ENCODE data around the gene C1orf105. TPM values are rescaled to one million over a fixed set of nuclear protein-coding genes. Genes with fewer than 3 reads are reported as not detected.

C1orf105 gene
- total and polyA plus RNA-seq, 2 of the 8 experiments (the other 6 are each of a cell fraction or from before 2014, with no cell fraction given) = not detected

DNA sequence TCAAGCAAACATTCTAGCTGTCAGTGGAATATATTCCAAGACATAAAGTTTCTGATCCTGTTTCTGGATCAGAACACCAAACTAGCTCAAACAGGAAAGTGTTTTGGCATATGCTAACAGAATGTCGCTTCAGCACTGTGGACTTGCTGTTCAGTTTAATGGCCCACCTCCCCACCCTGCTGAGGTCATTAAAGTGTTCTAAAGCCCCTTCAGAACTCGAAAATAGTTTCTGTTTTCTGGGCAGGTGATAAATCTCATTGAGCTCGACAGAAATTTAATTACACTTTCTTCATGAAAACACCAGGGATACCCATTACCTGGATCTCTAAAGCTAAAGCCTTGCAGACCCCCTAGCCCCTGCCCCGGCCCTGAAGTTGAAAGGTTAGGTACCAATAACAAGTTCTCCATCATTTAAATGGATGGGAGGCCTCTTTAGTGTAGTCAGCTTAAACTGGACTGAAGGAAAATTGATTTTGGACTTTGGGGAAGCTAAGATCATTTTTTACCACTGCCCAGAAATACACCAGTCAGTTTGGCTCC, 3.9 kb upstream of the C1orf105 start:
- no peak overlapping the region for H4K91ac ChIP-seq (replicated peaks; ENCODE audit: insufficient read length, low read length)
- H3K23ac ChIP-seq (ENCODE audit: insufficient read length) = no peak overlapping the region
- H3K23me2 ChIP-seq (ENCODE audit: low read depth, low read length) = no peaks in the 10 kb centered on the region; the same call in 1 of the 2 replicates
- no peak overlapping the region for H2BK15ac ChIP-seq (ENCODE audit: low read length)
- H2BK5ac ChIP-seq (ENCODE audit: low read depth, low read length) = no peak overlapping the region
- no peak overlapping the region for H2AK5ac ChIP-seq (ENCODE audit: low read depth, low read length)
- H2BK20ac ChIP-seq (ENCODE audit: low read length) = no peak overlapping the region
- H3K14ac ChIP-seq (ENCODE audit: insufficient read length) = no peak overlapping the region
- ChIA-PET POLR2A (ENCODE audit: partially characterized antibody) (interaction anchor here (1.0 kb wide), 1 partner anchor 57 kb away, joined by 3 read pairs; no protein-coding TSS in a partner anchor), CTCF (ENCODE audit: partially characterized antibody) (interaction anchor here (0.6 to 6.1 kb wide), 12 partner anchors 10 to 606 kb away, joined by 3 to 32 read pairs (median 4); partner anchors contain the start of gene PIGC)
- no peak overlapping the region for H3K4me3 ChIP-seq (ENCODE audit: extremely low read depth in 1 of 4, insufficient read depth in 2 of 4, low read depth in 3 of 4, low read length in 4 of 4)
- no peak overlapping the region for H2BK120ac ChIP-seq (replicated peaks; ENCODE audit: low read depth, low read length)
- H3K27me3 ChIP-seq (replicated peaks in 1 of 4; ENCODE audit: control insufficient read depth in 3 of 4, extremely low read depth in 1 of 4, insufficient read depth in 3 of 4, low read length in 3 of 4) = no peaks in the 10 kb centered on the region
- no peak overlapping the region for H4K8ac ChIP-seq (ENCODE audit: extremely low read depth, insufficient read depth, low read length)
- no peak overlapping the region for H3K18ac ChIP-seq (ENCODE audit: extremely low read depth, low read length)
- no peaks in the 10 kb centered on the region for H3K79me1 ChIP-seq (ENCODE audit: low read depth, low read length)
- H3K27ac ChIP-seq (ENCODE audit: low read depth, low read length) = no peak overlapping the region
- peaks cover 0 to 5% (median under 1%) of the 10 kb centered on the region in 4 experiments; a peak in 2 of 7 replicates for H3K4me1 ChIP-seq (replicated peaks in 1 of 4; ENCODE audit: control insufficient read depth in 3 of 4, insufficient read depth in 4 of 4, low read length in 3 of 4)
- H3K56ac ChIP-seq (replicated peaks; ENCODE audit: insufficient read length, low read depth, low read length) = no peak overlapping the region
- H4K5ac ChIP-seq (ENCODE audit: insufficient read length, low read depth, low read length) = no peak overlapping the region
- H3K4ac ChIP-seq (replicated peaks; ENCODE audit: insufficient read length, low read depth, low read length) = no peak overlapping the region
- H2AFZ ChIP-seq (ENCODE audit: low read length) = no peak overlapping the region
- H3K4me2 ChIP-seq (ENCODE audit: insufficient read depth in 1 of 2, low read depth in 2 of 2, low read length in 2 of 2) = no peak overlapping the region
- FAIRE-seq = no peak
- H2BK12ac ChIP-seq (ENCODE audit: low read depth, low read length) = no peak overlapping the region
- no peaks in the 10 kb centered on the region for H3K9me3 ChIP-seq (ENCODE audit: insufficient read depth in 2 of 2, low read depth in 1 of 2, low read length in 1 of 2)
- H4K20me1 ChIP-seq (replicated peaks in 1 of 2; ENCODE audit: control insufficient read depth in 1 of 2, insufficient read depth in 2 of 2, low read length in 2 of 2) = no peaks in the 10 kb centered on the region
- H3K79me2 ChIP-seq (ENCODE audit: control insufficient read depth in 1 of 2, insufficient read depth in 2 of 2, low read length in 2 of 2) = no peaks in the 10 kb centered on the region
- no peak overlapping the region for H3K9ac ChIP-seq (replicated peaks in 1 of 4; ENCODE audit: extremely low read depth in 1 of 4, low read depth in 3 of 4, low read length in 3 of 4)
- TF ChIP-seq EP300 (IDR thresholded peaks at IDR 0.05; ENCODE audit: borderline replicate concordance in 1 of 2, low read depth in 2 of 2, low read length in 2 of 2) (peak in 1 of 2 experiments; percentile 15; a peak in 1 of 3 replicates), CBX5 (IDR thresholded peaks at IDR 0.05; ENCODE audit: low read depth, low read length) (no peak)
- WGBS, 2 experiments (ENCODE audit: extremely low coverage in 1 of 2, insufficient coverage in 1 of 2, insufficient read length in 1 of 2, insufficient replicate concordance in 2 of 2, low coverage in 1 of 2, low lambda C conversion rate in 2 of 2, missing lambda C conversion rate in 1 of 2) = 79% methylated on average over 4 of the region's 4 CpGs; no CpG with 5 or more reads in 1 of the 2 experiments
- H3K36me3 ChIP-seq (ENCODE audit: control insufficient read depth in 2 of 4, insufficient read depth in 4 of 4, low read length in 3 of 4) = no peaks in the 10 kb centered on the region
- no peak for DNase-seq (ENCODE audit: low read depth in 1 of 2, low spot score in 2 of 2)
